Measurements from ENCODE around the gene NPM3. TPM values are rescaled to one million over a fixed set of nuclear protein-coding genes. Genes with fewer than 3 reads are reported as not detected.

NPM3 gene
- total and polyA plus RNA-seq, 2 of the 8 experiments (the other 6 are each of a cell fraction or from before 2014, with no cell fraction given), result 127 to 175 TPM

- 0 out of 2 replicates have a peak, but pooled peaks have one; percentile 54 for TF ChIP-seq GABPA (IDR thresholded peaks at IDR 0.05; ENCODE audit: borderline replicate concordance, insufficient read depth, low read length)
- peak; percentile 58 for TF ChIP-seq NANOG (IDR thresholded peaks at IDR 0.05; ENCODE audit: insufficient read depth, low read depth, low read length, poor library complexity, severe bottlenecking)
- TF ChIP-seq KDM1A (IDR thresholded peaks at IDR 0.05; ENCODE audit: borderline replicate concordance, low read length), result peak; percentile 65; the same call in 1 of the 2 replicates
- peak; percentile 51 for TF ChIP-seq RNF2 (IDR thresholded peaks at IDR 0.05; ENCODE audit: borderline replicate concordance, low read depth, low read length, missing control alignments, poor library complexity, severe bottlenecking)
- TF ChIP-seq MAX (IDR thresholded peaks at IDR 0.05), result peak; percentile 96
- no peak for TF ChIP-seq RBBP5 (IDR thresholded peaks at IDR 0.05; ENCODE audit: borderline replicate concordance, low read depth, low read length)
- TF ChIP-seq CEBPB (IDR thresholded peaks at IDR 0.05; ENCODE audit: low read depth, low read length), result no peak
- TF ChIP-seq SP1 (IDR thresholded peaks at IDR 0.05; ENCODE audit: low read depth, low read length), result no peak
- no peak for TF ChIP-seq EZH2 (IDR thresholded peaks at IDR 0.05; ENCODE audit: low read depth, low read length, severe bottlenecking)
- 0 out of 2 replicates have a peak, but pooled peaks have one; percentile 32 for TF ChIP-seq BACH1 (IDR thresholded peaks at IDR 0.05; ENCODE audit: low read length)
- TF ChIP-seq TBP (IDR thresholded peaks at IDR 0.05; ENCODE audit: low read depth, low read length), result 0 out of 2 replicates have a peak, but pooled peaks have one; percentile 31
- TF ChIP-seq POU5F1 (IDR thresholded peaks at IDR 0.05; ENCODE audit: low read depth, low read length), result no peak
- peak; percentile 30 to 71; a peak in 1 of 4 replicates for TF ChIP-seq HDAC2 (IDR thresholded peaks at IDR 0.05; ENCODE audit: borderline replicate concordance in 1 of 2, low read depth in 2 of 2, low read length in 2 of 2)
- TF ChIP-seq SRF (IDR thresholded peaks at IDR 0.05; ENCODE audit: low read depth, low read length), result no peak
- TF ChIP-seq ATF3 (IDR thresholded peaks at IDR 0.05; ENCODE audit: insufficient read depth, low read depth, low read length), result no peak
- TF ChIP-seq KDM4A (IDR thresholded peaks at IDR 0.05; ENCODE audit: low read depth, low read length, severe bottlenecking), result peak; percentile 72
- TF ChIP-seq BRCA1 (IDR thresholded peaks at IDR 0.05; ENCODE audit: low read depth, low read length), result no peak
- no peak for TF ChIP-seq SP2 (IDR thresholded peaks at IDR 0.05; ENCODE audit: low read length)
- TF ChIP-seq KDM5A (IDR thresholded peaks at IDR 0.05; ENCODE audit: low read length), result no peak
- TF ChIP-seq POLR2AphosphoS5 (IDR thresholded peaks at IDR 0.05; ENCODE audit: low read depth, low read length), result no peak
- peak; percentile 46 to 65 for TF ChIP-seq RAD21 (IDR thresholded peaks at IDR 0.05 in 1 of 2, conservative IDR thresholded peaks at IDR 0.05 in 1 of 2; ENCODE audit: low read depth in 2 of 2, low read length in 2 of 2)
- peak; percentile 27; the same call in 1 of the 2 replicates for TF ChIP-seq JUND (IDR thresholded peaks at IDR 0.05; ENCODE audit: low read length)
- no peak for TF ChIP-seq BCL11A (IDR thresholded peaks at IDR 0.05; ENCODE audit: low read depth in 2 of 2, low read length in 2 of 2)
Measured at GRCh38 chr10:101779544-101780186, 3.6 kb downstream of the NPM3 start (continued).

Measured in H1 (cell line).